Lower leg skin (tissue), 4 donors: ENCODE measurements around the gene SERINC5. TPM values are rescaled to one million over a fixed set of nuclear protein-coding genes. Genes with fewer than 3 reads are reported as not detected.

ENCODE experiments used
- DNase-seq, 2 donors: peaks; one replicate each; pipeline ENCODE4 v3.0.0-alpha.2; 2019; ENCODE audit warnings: low spot score in 2 of 2
- H3K4me3 ChIP-seq: fragments of 200-600 bp; sonication (generic); 2 replicates; pipeline ENCODE4 v1.5.1; 2017; ENCODE audit warnings: mild to moderate bottlenecking, low read depth; ENCODE audit not compliant: poor library complexity, severe bottlenecking
- CTCF ChIP-seq, 3 donors: fragments of 450-650 bp; IDR thresholded peaks; one replicate each; pipeline ENCODE4 v1.5.1; 2016; ENCODE audit warnings: antibody characterized with exemption in 3 of 3, mild to moderate bottlenecking in 3 of 3, moderate library complexity in 2 of 3
- POLR2A ChIP-seq, 2 donors: fragments of 450-650 bp; IDR thresholded peaks; one replicate each; pipeline ENCODE4 v1.6.1; 2016 to 2017; ENCODE audit warnings: antibody characterized with exemption in 2 of 2, mild to moderate bottlenecking in 1 of 2, moderate library complexity in 1 of 2
- WGBS, 2 donors: methylation state at CpG; one replicate each; pipeline ENCODE4 v1.1.5; 2018; 5-methylcytosine and 5-hydroxymethylcytosine counted together
- intact Hi-C: fragments of 100-400 bp; cut with DNase I; formaldehyde crosslinking; loops from one replicate; pipeline ENCODE4 v1.15.0; 2023; ENCODE audit warnings: low total_unique reads
- total RNA-seq, 4 donors: library from RNA; depleted of rRNA; stranded (reverse); fragments of >200 nt; gene quantifications; one replicate each; pipeline ENCODE4 v1.1.0, GENCODE V29; 2016

Gene SERINC5
- total RNA-seq, 4 donors from 2014 or later = 49.6 to 61.4 (median 56.3) TPM

GRCh38 chr5:80198920-80199319 is 56.9 kb downstream of the SERINC5 start:
- intact Hi-C loops = no loop called here
- TF ChIP-seq POLR2A (IDR thresholded peaks at IDR 0.05) (no peak), CTCF (IDR thresholded peaks at IDR 0.05) (no peak)
- WGBS, 2 donors = 91 to 96% methylated on average over 3 of the region's 3 CpGs
- no peak overlapping the region for H3K4me3 ChIP-seq
- no peak for DNase-seq

GRCh38 chr5:80198399-80198798 is 57.4 kb downstream of the SERINC5 start:
- 70 to 88% methylated on average over 9 to 11 of the region's 11 CpGs for WGBS, 2 donors
- DNase-seq = no peak
- no peak for TF ChIP-seq POLR2A (IDR thresholded peaks at IDR 0.05)
- TF ChIP-seq CTCF (IDR thresholded peaks at IDR 0.05) = no peak
- intact Hi-C loops = no loop called here
- no peak overlapping the region for H3K4me3 ChIP-seq

GRCh38 chr5:80195837-80196400 is 59.9 kb downstream of the SERINC5 start:
- TF ChIP-seq CTCF (IDR thresholded peaks at IDR 0.05) (no peak), POLR2A (IDR thresholded peaks at IDR 0.05) (no peak)
- intact Hi-C loops = no loop called here
- WGBS, 2 donors = 79 to 87% methylated on average over 6 of the region's 6 CpGs
- no peak for DNase-seq
- H3K4me3 ChIP-seq = no peak overlapping the region

GRCh38 chr5:80194468-80194867 is 61.4 kb downstream of the SERINC5 start:
- intact Hi-C loops = no loop called here
- no peak overlapping the region for H3K4me3 ChIP-seq
- DNase-seq = no peak
- whole genome bisulfite sequencing, 2 donors = 73 to 86% methylated on average over 4 of the region's 4 CpGs
- no peak for TF ChIP-seq CTCF (IDR thresholded peaks at IDR 0.05)
- no peak for TF ChIP-seq POLR2A (IDR thresholded peaks at IDR 0.05)

- DNase-seq = no peak
- WGBS, 2 donors = 42 to 47% methylated on average over 7 of the region's 7 CpGs
- intact Hi-C loops = no loop called here
- no peak overlapping the region for H3K4me3 ChIP-seq
- TF ChIP-seq CTCF (IDR thresholded peaks at IDR 0.05) (no peak), POLR2A (IDR thresholded peaks at IDR 0.05) (no peak)
These were observed 62.4 kb downstream of the SERINC5 start for GRCh38 chr5:80193401-80193800.
